SK-N-SH (cell line): ENCODE data around the gene SLC23A1. TPM values are rescaled to one million over a fixed set of nuclear protein-coding genes. Genes with fewer than 3 reads are reported as not detected.

Source experiments
- CTCF ChIA-PET: fragments of 300-600, 350-600 bp; formaldehyde crosslinking; extraction: SDS; loops from one replicate; lab custom pipeline; 2021; lab: Yijun Ruan, JAX
- POLR2A ChIA-PET: fragments of 350-600 bp; sonication (Branson Sonifier 250); formaldehyde crosslinking; extraction: SDS; loops from one replicate; lab custom pipeline; 2020; ENCODE audit warnings: antibody characterized with exemption, inconsistent platforms; lab: Yijun Ruan, JAX
- DNase-seq: peaks from one replicate; pipeline ENCODE4 v3.0.0; 2012
- H2AFZ ChIP-seq: fragments of 200-600 bp; sonication (generic); 2 replicates; pipeline ENCODE4 v1.8.1; 2016; ENCODE audit warnings: antibody characterized with exemption, mild to moderate bottlenecking, low read depth
- H3F3A ChIP-seq: fragments of 200-600 bp; sonication (generic); replicated peaks from 2 replicates; pipeline ENCODE3; 2016; ENCODE audit warnings: antibody characterized with exemption, mild to moderate bottlenecking; ENCODE audit not compliant: insufficient read depth
- H3K27ac ChIP-seq, 2 experiments: fragments of 200-500 bp in 1 of 2; fragments of 200-600 bp in 1 of 2; sonication (Bioruptor generic) in 1 of 2; sonication (generic), shearing (Covaris generic) in 1 of 2; 2 replicates each; pipeline versions ENCODE4 v1.5.1 to v1.6.1; 2014 to 2016; ENCODE audit warnings: low read depth in 2 of 2, inconsistent platforms in 1 of 2, low read length in 1 of 2, mild to moderate bottlenecking in 1 of 2, mixed read lengths in 1 of 2
- H3K27me3 ChIP-seq: fragments of 200-600 bp; sonication (generic), shearing (Covaris generic); 2 replicates; pipeline ENCODE4 v1.6.1; 2016; ENCODE audit warnings: mixed run types; ENCODE audit not compliant: insufficient read depth
- H3K36me3 ChIP-seq, 2 experiments: fragments of 200-500 bp in 1 of 2; fragments of 200-600 bp in 1 of 2; sonication (Bioruptor generic) in 1 of 2; sonication (generic) in 1 of 2; replicated peaks in 1 of 2; 2 replicates each; pipeline versions ENCODE3 to v1.5.1; 2014 to 2016; ENCODE audit warnings: low read length in 1 of 2, mild to moderate bottlenecking in 1 of 2; ENCODE audit not compliant: insufficient read depth in 2 of 2, control insufficient read depth in 1 of 2
- H3K4me1 ChIP-seq, 2 experiments: fragments of 200-500 bp in 1 of 2; fragments of 200-600 bp in 1 of 2; sonication (Bioruptor generic) in 1 of 2; sonication (generic), shearing (Covaris generic) in 1 of 2; 2 replicates each; pipeline versions ENCODE4 v1.5.1 to v1.6.1; 2014 to 2016; ENCODE audit warnings: low read depth in 1 of 2, low read length in 1 of 2, mixed run types in 1 of 2; ENCODE audit not compliant: insufficient read depth in 2 of 2, control insufficient read depth in 1 of 2
- H3K4me2 ChIP-seq: fragments of 200-600 bp; sonication (generic), shearing (Covaris generic); 2 replicates; pipeline ENCODE4 v1.6.1; 2017; ENCODE audit warnings: mixed run types
- H3K4me3 ChIP-seq, 2 experiments: fragments of 200-500 bp in 1 of 2; fragments of 200-600 bp in 1 of 2; sonication (Bioruptor generic) in 1 of 2; sonication (generic), shearing (Covaris generic) in 1 of 2; 2 replicates each; pipeline versions ENCODE4 v1.5.1 to v1.8.1; 2014 to 2016; ENCODE audit warnings: low read depth in 2 of 2, inconsistent platforms in 1 of 2, low read length in 1 of 2, mild to moderate bottlenecking in 1 of 2, mixed read lengths in 1 of 2, moderate library complexity in 1 of 2
- H3K79me2 ChIP-seq: fragments of 200-600 bp; sonication (generic); 2 replicates; pipeline ENCODE4 v1.8.1; 2017; ENCODE audit warnings: mild to moderate bottlenecking; ENCODE audit not compliant: insufficient read depth
- H3K9ac ChIP-seq: fragments of 200-600 bp; sonication (generic); 2 replicates; pipeline ENCODE4 v1.6.1; 2017; ENCODE audit warnings: mixed run types
- H3K9me2 ChIP-seq: fragments of 200-600 bp; sonication (generic); 2 replicates; pipeline ENCODE4 v1.6.1; 2017; ENCODE audit warnings: mixed run types
- H3K9me3 ChIP-seq: fragments of 200-600 bp; sonication (generic); 2 replicates; pipeline ENCODE4 v1.6.1; 2017; ENCODE audit warnings: mixed run types, mild to moderate bottlenecking, moderate library complexity
- H4K20me1 ChIP-seq: fragments of 200-600 bp; sonication (generic); 2 replicates; pipeline ENCODE4 v1.6.1; 2017; ENCODE audit warnings: mild to moderate bottlenecking, mixed run types; ENCODE audit not compliant: insufficient read depth
- ELF1 ChIP-seq: IDR thresholded peaks from 2 replicates; pipeline ENCODE4 v1.4.0; 2012
- EZH2phosphoT487 ChIP-seq: fragments of 200-600 bp; sonication (generic); IDR thresholded peaks from 2 replicates; pipeline ENCODE4 v1.6.1; 2017; ENCODE audit warnings: low read depth, mixed run types, mild to moderate bottlenecking, antibody characterized with exemption, moderate library complexity, borderline replicate concordance
- IRF3 ChIP-seq: fragments of 150-350 bp; IDR thresholded peaks from 2 replicates; pipeline ENCODE4 v1.6.1; 2016; ENCODE audit warnings: mild to moderate bottlenecking, low read depth, low read length
- JUND ChIP-seq: IDR thresholded peaks from 2 replicates; pipeline ENCODE4 v1.4.0; 2012
- MXI1 ChIP-seq: IDR thresholded peaks from 2 replicates; pipeline ENCODE4 v1.6.1; 2012; ENCODE audit warnings: mild to moderate bottlenecking, low read depth, low read length, improper control_type of control experiment
- NFIC ChIP-seq: IDR thresholded peaks from 2 replicates; pipeline ENCODE4 v1.4.0; 2012; ENCODE audit warnings: borderline replicate concordance
- PBX3 ChIP-seq: IDR thresholded peaks from 2 replicates; pipeline ENCODE4; 2012
- RFX5 ChIP-seq: IDR thresholded peaks from 2 replicates; pipeline ENCODE4 v1.6.1; 2012; ENCODE audit warnings: mild to moderate bottlenecking, improper control_type of control experiment, low read length
- RXRA ChIP-seq: IDR thresholded peaks from 2 replicates; pipeline ENCODE4 v1.4.0; 2012; ENCODE audit warnings: low read depth, mild to moderate bottlenecking, borderline replicate concordance
- SIN3A ChIP-seq: IDR thresholded peaks from 2 replicates; pipeline ENCODE4 v1.6.1; 2012; ENCODE audit warnings: low read depth, mild to moderate bottlenecking, low read length, moderate library complexity, borderline replicate concordance
- WGBS: methylation state at CpG from one replicate; pipeline ENCODE4 v1.1.6; 2017; ENCODE audit warnings: low lambda C conversion rate; 5-methylcytosine and 5-hydroxymethylcytosine counted together
- polyA plus RNA-seq, 3 experiments: library from polyadenylated mRNA; depleted of rRNA; stranded (reverse); fragments of >200 nt; gene quantifications; 2 replicates each; pipeline ENCODE4 v1.2.3, GENCODE V29; 2012

SLC23A1 gene
- polyA plus RNA-seq, 1 of the 3 experiments (the other 2 are of a cell fraction) = not detected

GRCh38 chr5:139379626-139380449 is 3.3 kb downstream of the SLC23A1 start:
- Histone ChIP-seq H3K9me2 (no peaks in the 10 kb centered on the region), H3K9me3 (no peaks in the 10 kb centered on the region), H3K27me3 (no peaks in the 10 kb centered on the region), H3K36me3 (no peaks in the 10 kb centered on the region), H3F3A (no peaks in the 10 kb centered on the region), H3K79me2 (no peaks in the 10 kb centered on the region), H3K27ac (no peak overlapping the region), H3K4me2 (no peak overlapping the region), H3K4me3 (no peak overlapping the region), H3K9ac (no peak overlapping the region), H3K4me1 (peaks cover 0 to 23% of the 10 kb centered on the region in 2 experiments; a peak in 1 of 4 replicates), H2AFZ (no peak overlapping the region), H4K20me1 (no peaks in the 10 kb centered on the region)
- POLR2A ChIA-PET = no interaction called here
- WGBS = 94% methylated on average over 10 of the region's 15 CpGs
- DNase-seq = no peak
- TF ChIP-seq RXRA (no peak), ELF1 (no peak), SIN3A (no peak), EZH2phosphoT487 (no peak), NFIC (no peak), PBX3 (no peak), JUND (no peak)
- CTCF ChIA-PET = no interaction called here

GRCh38 chr5:139378941-139379361 is 4.1 kb downstream of the SLC23A1 start:
- ChIA-PET POLR2A (interaction anchor here (0.6 kb wide), 1 partner anchor 16 kb away, joined by 3 read pairs; no protein-coding TSS in a partner anchor), CTCF (interaction anchor here (1.3 kb wide), 1 partner anchor 13 kb away, joined by 4 read pairs; no protein-coding TSS in a partner anchor)
- H3K9me2 ChIP-seq = no peaks in the 10 kb centered on the region
- H3K4me3 ChIP-seq = no peak overlapping the region
- 96% methylated on average over 12 of the region's 13 CpGs for WGBS
- no peak overlapping the region for H3K9ac ChIP-seq
- H3K36me3 ChIP-seq = no peaks in the 10 kb centered on the region
- H4K20me1 ChIP-seq = peaks cover 6% of the 10 kb centered on the region; the same call in 1 of the 2 replicates
- peaks cover 3% of the 10 kb centered on the region for H3F3A ChIP-seq
- no peak overlapping the region for H3K4me2 ChIP-seq
- no peaks in the 10 kb centered on the region for H3K9me3 ChIP-seq
- TF ChIP-seq RFX5 = no peak
- TF ChIP-seq MXI1 = no peak
- TF ChIP-seq PBX3 = no peak
- no peak for TF ChIP-seq IRF3
- H2AFZ ChIP-seq = no peak overlapping the region
- no peak for DNase-seq
- H3K79me2 ChIP-seq = no peaks in the 10 kb centered on the region
- no peak overlapping the region for H3K27ac ChIP-seq
- no peaks in the 10 kb centered on the region for H3K27me3 ChIP-seq
- H3K4me1 ChIP-seq = peaks cover 4 to 22% of the 10 kb centered on the region in 2 experiments; a peak in 2 of 4 replicates
